HepG2 (cell line): Measurements from ENCODE around the gene TSPAN18. TPM values are rescaled to one million over a fixed set of nuclear protein-coding genes. Genes with fewer than 3 reads are reported as not detected.

Source experiments
- ATAC-seq: fragments of 200-7000 bp; cut with Tn5 transposase; 3 replicates; pipeline ENCODE4 v1.9.1; 2020; ENCODE audit warnings: mild to moderate bottlenecking, moderate library complexity
- BruUV-seq: library from RNA; stranded (reverse); fragments of 400-500 nt; replicated peaks from 2 replicates; lab custom pipeline; 2021; lab: Mats Ljungman, UMichigan
- CTCF ChIA-PET: fragments of 300-600 bp; formaldehyde crosslinking; extraction: SDS; loops from one replicate; lab custom pipeline; 2021; ENCODE audit warnings: low total read pairs, inconsistent platforms, low intra/inter-chr PET ratio; lab: Yijun Ruan, JAX
- POLR2A ChIA-PET: fragments of 350-600 bp; sonication (Branson Sonifier 250); formaldehyde crosslinking; loops from one replicate; lab custom pipeline; 2020; ENCODE audit warnings: antibody characterized with exemption, inconsistent platforms; lab: Yijun Ruan, JAX
- DNase-seq: peaks from one replicate; pipeline ENCODE4 v3.0.0-alpha.2; 2015; ENCODE audit warnings: low spot score
- FAIRE-seq: peaks from 3 replicates; lab custom pipeline; 2011; peaks lifted over from hg19 to GRCh38; lab: Jason Lieb, UNC
- H2AFZ ChIP-seq: one replicate; pipeline ENCODE4 v1.6.1; 2011; ENCODE audit warnings: low read length, inconsistent platforms
- H3K27ac ChIP-seq: fragments of 300-600 bp; 3 replicates; pipeline ENCODE4 v1.8.0; 2011; ENCODE audit warnings: mixed run types, mild to moderate bottlenecking, mixed read lengths, low read length, inconsistent platforms; ENCODE audit not compliant: insufficient read depth; ENCODE audit errors: extremely low read length
- H3K27me3 ChIP-seq, 2 experiments: fragments of 200-600 bp in 1 of 2; 2 replicates in 1 of 2; 3 replicates in 1 of 2; pipeline versions ENCODE4 v1.6.0 to v1.8.0; 2011; ENCODE audit warnings: low read length in 2 of 2, mild to moderate bottlenecking in 2 of 2, moderate library complexity in 2 of 2, inconsistent platforms in 1 of 2; ENCODE audit not compliant: insufficient read depth in 2 of 2, control insufficient read depth in 1 of 2
- H3K36me3 ChIP-seq, 2 experiments: fragments of 200-600 bp in 1 of 2; replicated peaks in 1 of 2; 2 replicates in 1 of 2; 3 replicates in 1 of 2; pipeline versions ENCODE4 v1.5.1 to v1.8.0; 2011; ENCODE audit warnings: low read length in 2 of 2, inconsistent platforms in 1 of 2; ENCODE audit not compliant: insufficient read depth in 2 of 2, control insufficient read depth in 1 of 2
- H3K4me1 ChIP-seq: 2 replicates; pipeline ENCODE4 v1.5.1; 2012; ENCODE audit warnings: low read length, inconsistent platforms; ENCODE audit not compliant: insufficient read depth
- H3K4me2 ChIP-seq: 2 replicates; pipeline ENCODE4 v1.6.0; 2011; ENCODE audit warnings: low read depth, low read length, inconsistent platforms
- H3K4me3 ChIP-seq, 3 experiments: fragments of 200-600 bp in 1 of 3; sonication (generic), shearing (Covaris generic) in 1 of 3; replicated peaks in 1 of 3; 2 replicates each; pipeline ENCODE4 v1.5.1; 2011 to 2016; ENCODE audit warnings: low read length in 3 of 3, inconsistent platforms in 2 of 3, low read depth in 2 of 3, mild to moderate bottlenecking in 2 of 3, control low read depth in 1 of 3, mixed read lengths in 1 of 3; ENCODE audit not compliant: insufficient read depth in 1 of 3
- H3K79me2 ChIP-seq: one replicate; pipeline ENCODE4 v1.6.1; 2011; ENCODE audit warnings: low read length, inconsistent platforms; ENCODE audit not compliant: insufficient read depth
- H3K9ac ChIP-seq: 2 replicates; pipeline ENCODE4 v1.6.0; 2011; ENCODE audit warnings: mild to moderate bottlenecking, low read depth, low read length, inconsistent platforms; ENCODE audit not compliant: insufficient read depth
- H3K9me3 ChIP-seq: 2 replicates; pipeline ENCODE4 v1.5.1; 2012; ENCODE audit warnings: mild to moderate bottlenecking, low read length
- H4K20me1 ChIP-seq: 2 replicates; pipeline ENCODE4 v1.6.0; 2011; ENCODE audit warnings: inconsistent platforms, mild to moderate bottlenecking, low read length, moderate library complexity; ENCODE audit not compliant: insufficient read depth
- FOXO1 ChIP-seq: sonication (generic); formaldehyde crosslinking; IDR thresholded peaks from 2 replicates; pipeline ENCODE4 v1.4.0; 2020; ENCODE audit warnings: missing genetic modification reagents
- HNF4G ChIP-seq, 2 experiments: sonication (generic) in 1 of 2; formaldehyde crosslinking in 1 of 2; IDR thresholded peaks; 2 replicates each; pipeline versions ENCODE4 v1.4.0 to v1.6.1; 2011 to 2020; ENCODE audit warnings: borderline replicate concordance in 2 of 2, low read depth in 2 of 2, mild to moderate bottlenecking in 2 of 2, low read length in 1 of 2, missing genetic modification reagents in 1 of 2, moderate library complexity in 1 of 2
- ISL2 ChIP-seq: sonication (generic); formaldehyde crosslinking; IDR thresholded peaks from 2 replicates; pipeline ENCODE4 v1.5.0; 2020; ENCODE audit warnings: missing genetic modification reagents
- MIER2 ChIP-seq: IDR thresholded peaks from 2 replicates; pipeline ENCODE4 v1.6.1; 2016; ENCODE audit warnings: missing biosample characterization, missing genetic modification reagents
- MXD4 ChIP-seq: IDR thresholded peaks from 2 replicates; pipeline ENCODE4 v1.6.1; 2016; ENCODE audit warnings: mild to moderate bottlenecking, missing biosample characterization, missing genetic modification reagents
- NFE2 ChIP-seq: sonication (generic); formaldehyde crosslinking; IDR thresholded peaks from 2 replicates; pipeline ENCODE4 v1.4.0; 2020; ENCODE audit warnings: missing genetic modification reagents
- SAP130 ChIP-seq: IDR thresholded peaks from 2 replicates; pipeline ENCODE4 v1.6.1; 2016; ENCODE audit warnings: low read depth
- SOX5 ChIP-seq: IDR thresholded peaks from 2 replicates; pipeline ENCODE4 v1.6.1; 2016; ENCODE audit warnings: borderline replicate concordance
- ZBTB8A ChIP-seq: sonication (generic); formaldehyde crosslinking; IDR thresholded peaks from 2 replicates; pipeline ENCODE4 v1.4.0; 2020; ENCODE audit warnings: mild to moderate bottlenecking, low read depth, missing genetic modification reagents, borderline replicate concordance
- ZNF30 ChIP-seq: sonication (generic); formaldehyde crosslinking; IDR thresholded peaks from 2 replicates; pipeline ENCODE4 v1.5.0; 2020; ENCODE audit warnings: mild to moderate bottlenecking, missing genetic modification reagents
- ZNF337 ChIP-seq: sonication (generic); formaldehyde crosslinking; IDR thresholded peaks from 2 replicates; pipeline ENCODE4 v1.5.1; 2020; ENCODE audit warnings: missing genetic modification reagents, low read depth, mild to moderate bottlenecking, borderline replicate concordance
- ZNF652 ChIP-seq: IDR thresholded peaks from 2 replicates; pipeline ENCODE4 v1.6.1; 2016; ENCODE audit warnings: low read depth, borderline replicate concordance
- WGBS: methylation state at CpG from one replicate; pipeline ENCODE4 v1.1.6; 2017; ENCODE audit warnings: low lambda C conversion rate; 5-methylcytosine and 5-hydroxymethylcytosine counted together
- in situ Hi-C: cut with HindIII; loops from 2 replicates; pipeline ENCODE4 v1.10.0; 2017; ENCODE audit warnings: low pct_unique_long_range_greater_than_20kb; ENCODE audit not compliant: extremely low pct_ligation_motif_present
- intact Hi-C: fragments of 100-400 bp; cut with micrococcal nuclease; formaldehyde crosslinking; loops from one replicate; pipeline ENCODE4 v1.10.0; 2022; ENCODE audit not compliant: unreplicated experiment
- polyA plus RNA-seq, 8 experiments: library from polyadenylated mRNA; depleted of rRNA in 3 of 8; stranded (reverse) in 7 of 8; unstranded in 1 of 8; fragments of >200 nt; fragmentation: Illumina TruSeq in 4 of 8; extraction: Trizol in 4 of 8; gene quantifications; 2 replicates each; pipeline versions ENCODE4 v1.2.1 to v1.2.3, GENCODE V29; 2011 to 2016; ENCODE audit warnings: low read depth in 4 of 8, missing spikeins in 1 of 8, mixed read lengths in 1 of 8; ENCODE audit not compliant: insufficient read depth in 1 of 8
- total RNA-seq, 5 experiments: library from RNA; depleted of rRNA; stranded (reverse); fragments of >200 nt; fragmentation: Illumina TruSeq; extraction: Trizol; gene quantifications; 2 replicates each; pipeline ENCODE4 v1.2.3, GENCODE V29; 2016; ENCODE audit warnings: low read depth in 1 of 5
- TF ChIP-seq, protein P1 (sequence below): sonication (generic); formaldehyde crosslinking; IDR thresholded peaks from 2 replicates; pipeline ENCODE4 v1.4.0; 2020; ENCODE audit warnings: missing genetic modification reagents, borderline replicate concordance
- TF ChIP-seq, protein P2 (sequence below): sonication (generic); formaldehyde crosslinking; IDR thresholded peaks from 2 replicates; pipeline ENCODE4 v1.4.0; 2020; ENCODE audit warnings: mild to moderate bottlenecking, missing genetic modification reagents, borderline replicate concordance

Gene TSPAN18
- total and polyA plus RNA-seq, 2 of the 13 experiments (the other 11 are each of a cell fraction or from before 2014, with no cell fraction given), result not detected

DNA sequence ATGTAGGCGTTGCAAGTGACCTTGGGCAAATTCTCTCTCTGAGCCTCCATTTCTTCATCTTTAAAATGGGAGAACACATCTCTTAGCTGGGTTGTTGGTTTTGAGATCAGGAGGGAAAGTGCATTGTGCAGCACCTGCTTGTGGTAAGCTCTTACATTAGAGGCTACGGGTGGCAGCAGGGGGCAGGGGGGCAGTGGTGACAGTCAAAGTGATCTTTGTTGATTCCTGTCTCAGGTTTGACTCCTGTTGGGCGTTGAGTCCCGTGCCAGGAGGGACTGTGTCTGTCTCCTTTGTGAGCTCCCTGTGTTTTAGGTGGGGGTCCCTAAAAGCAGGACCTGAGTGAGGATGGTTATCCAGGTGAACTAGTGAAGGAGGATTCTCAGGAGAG, 122.2 kb downstream of the TSPAN18 start:
- WGBS, result 25% methylated on average over 4 of the region's 4 CpGs
- Histone ChIP-seq H3K36me3 (no peaks in the 10 kb centered on the region), H3K4me1 (no peaks in the 10 kb centered on the region), H2AFZ (no peak overlapping the region), H3K27ac (no peak overlapping the region), H3K4me2 (no peak overlapping the region), H3K79me2 (no peaks in the 10 kb centered on the region), H4K20me1 (no peaks in the 10 kb centered on the region), H3K4me3 (no peak overlapping the region), H3K27me3 (no peaks in the 10 kb centered on the region), H3K9me3 (no peaks in the 10 kb centered on the region), H3K9ac (no peak overlapping the region)
- ATAC-seq, result no peak
- DNase-seq, result no peak
- ChIA-PET CTCF (no interaction called here), POLR2A (no interaction called here)
- no TSS peak for BruUV-seq
- intact Hi-C loops (no loop called here), in situ Hi-C loops (no loop called here)
- no peak for FAIRE-seq
- TF ChIP-seq MIER2, result no peak

DNA sequence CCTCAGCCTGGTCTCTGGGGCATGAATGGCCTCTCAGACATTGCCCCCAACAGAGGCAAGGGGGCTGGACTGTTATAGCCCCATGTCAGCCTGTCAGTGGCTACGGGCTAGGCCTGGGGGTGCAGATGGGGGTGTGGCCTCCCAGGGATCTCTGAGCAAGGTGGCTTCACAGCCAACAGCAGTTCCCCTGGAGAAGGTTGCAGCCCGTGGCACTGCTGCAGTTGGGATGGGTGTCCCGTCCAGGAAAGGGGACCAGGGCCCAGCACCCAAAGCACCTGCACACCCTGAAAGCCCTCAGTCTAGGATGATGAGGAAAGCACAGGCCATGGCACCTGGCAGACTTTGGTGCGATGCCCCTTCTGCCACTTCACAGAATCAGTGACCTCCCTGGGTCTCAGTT, 122.7 kb downstream of the TSPAN18 start:
- no peak overlapping the region for H3K4me3 ChIP-seq
- no peaks in the 10 kb centered on the region for H3K9me3 ChIP-seq
- no peak overlapping the region for H2AFZ ChIP-seq
- POLR2A ChIA-PET, result no interaction called here
- no peaks in the 10 kb centered on the region for H3K27me3 ChIP-seq
- no peak overlapping the region for H3K9ac ChIP-seq
- no peaks in the 10 kb centered on the region for H3K79me2 ChIP-seq
- no peak for FAIRE-seq
- CTCF ChIA-PET, result no interaction called here
- no peaks in the 10 kb centered on the region for H3K36me3 ChIP-seq
- no peaks in the 10 kb centered on the region for H4K20me1 ChIP-seq
- no peak overlapping the region for H3K4me2 ChIP-seq
- no peak for ATAC-seq
- no TSS peak for BruUV-seq
- WGBS, result no CpG with 5 or more reads among the region's 4 CpGs
- H3K4me1 ChIP-seq, result no peaks in the 10 kb centered on the region
- in situ Hi-C loops (no loop called here), intact Hi-C loops (no loop called here)
- no peak for DNase-seq
- H3K27ac ChIP-seq, result no peak overlapping the region
- no peak for TF ChIP-seq ZNF337 (CRISPR knock-in tag)
- TF ChIP-seq HNF4G (IDR thresholded peaks at IDR 0.05; ENCODE audit: borderline replicate concordance, low read depth, low read length), result no peak
- no peak for TF ChIP-seq HNF4G (CRISPR knock-in tag; IDR thresholded peaks at IDR 0.05; ENCODE audit: borderline replicate concordance, low read depth)
- TF ChIP-seq SAP130 (CRISPR knock-in tag), result no peak
- no peak for TF ChIP-seq MXD4 (CRISPR knock-in tag)
- TF ChIP-seq SOX5, result no peak
- TF ChIP-seq, protein P1, sequence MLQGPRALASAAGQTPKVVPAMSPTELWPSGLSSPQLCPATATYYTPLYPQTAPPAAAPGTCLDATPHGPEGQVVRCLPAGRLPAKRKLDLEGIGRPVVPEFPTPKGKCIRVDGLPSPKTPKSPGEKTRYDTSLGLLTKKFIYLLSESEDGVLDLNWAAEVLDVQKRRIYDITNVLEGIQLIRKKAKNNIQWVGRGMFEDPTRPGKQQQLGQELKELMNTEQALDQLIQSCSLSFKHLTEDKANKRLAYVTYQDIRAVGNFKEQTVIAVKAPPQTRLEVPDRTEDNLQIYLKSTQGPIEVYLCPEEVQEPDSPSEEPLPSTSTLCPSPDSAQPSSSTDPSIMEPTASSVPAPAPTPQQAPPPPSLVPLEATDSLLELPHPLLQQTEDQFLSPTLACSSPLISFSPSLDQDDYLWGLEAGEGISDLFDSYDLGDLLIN, result no peak
- no peak for TF ChIP-seq ISL2 (CRISPR knock-in tag)
- TF ChIP-seq ZNF30 (CRISPR knock-in tag), result no peak
- TF ChIP-seq ZNF652, result no peak
- no peak for TF ChIP-seq ZBTB8A (CRISPR knock-in tag)
- no peak for TF ChIP-seq NFE2
- TF ChIP-seq, protein P2, sequence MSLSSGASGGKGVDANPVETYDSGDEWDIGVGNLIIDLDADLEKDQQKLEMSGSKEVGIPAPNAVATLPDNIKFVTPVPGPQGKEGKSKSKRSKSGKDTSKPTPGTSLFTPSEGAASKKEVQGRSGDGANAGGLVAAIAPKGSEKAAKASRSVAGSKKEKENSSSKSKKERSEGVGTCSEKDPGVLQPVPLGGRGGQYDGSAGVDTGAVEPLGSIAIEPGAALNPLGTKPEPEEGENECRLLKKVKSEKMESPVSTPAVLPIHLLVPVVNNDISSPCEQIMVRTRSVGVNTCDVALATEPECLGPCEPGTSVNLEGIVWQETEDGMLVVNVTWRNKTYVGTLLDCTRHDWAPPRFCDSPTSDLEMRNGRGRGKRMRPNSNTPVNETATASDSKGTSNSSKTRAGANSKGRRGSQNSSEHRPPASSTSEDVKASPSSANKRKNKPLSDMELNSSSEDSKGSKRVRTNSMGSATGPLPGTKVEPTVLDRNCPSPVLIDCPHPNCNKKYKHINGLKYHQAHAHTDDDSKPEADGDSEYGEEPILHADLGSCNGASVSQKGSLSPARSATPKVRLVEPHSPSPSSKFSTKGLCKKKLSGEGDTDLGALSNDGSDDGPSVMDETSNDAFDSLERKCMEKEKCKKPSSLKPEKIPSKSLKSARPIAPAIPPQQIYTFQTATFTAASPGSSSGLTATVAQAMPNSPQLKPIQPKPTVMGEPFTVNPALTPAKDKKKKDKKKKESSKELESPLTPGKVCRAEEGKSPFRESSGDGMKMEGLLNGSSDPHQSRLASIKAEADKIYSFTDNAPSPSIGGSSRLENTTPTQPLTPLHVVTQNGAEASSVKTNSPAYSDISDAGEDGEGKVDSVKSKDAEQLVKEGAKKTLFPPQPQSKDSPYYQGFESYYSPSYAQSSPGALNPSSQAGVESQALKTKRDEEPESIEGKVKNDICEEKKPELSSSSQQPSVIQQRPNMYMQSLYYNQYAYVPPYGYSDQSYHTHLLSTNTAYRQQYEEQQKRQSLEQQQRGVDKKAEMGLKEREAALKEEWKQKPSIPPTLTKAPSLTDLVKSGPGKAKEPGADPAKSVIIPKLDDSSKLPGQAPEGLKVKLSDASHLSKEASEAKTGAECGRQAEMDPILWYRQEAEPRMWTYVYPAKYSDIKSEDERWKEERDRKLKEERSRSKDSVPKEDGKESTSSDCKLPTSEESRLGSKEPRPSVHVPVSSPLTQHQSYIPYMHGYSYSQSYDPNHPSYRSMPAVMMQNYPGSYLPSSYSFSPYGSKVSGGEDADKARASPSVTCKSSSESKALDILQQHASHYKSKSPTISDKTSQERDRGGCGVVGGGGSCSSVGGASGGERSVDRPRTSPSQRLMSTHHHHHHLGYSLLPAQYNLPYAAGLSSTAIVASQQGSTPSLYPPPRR (CRISPR knock-in tag), result no peak
- TF ChIP-seq FOXO1 (CRISPR knock-in tag), result no peak
